Ishikawa (cell line): Measurements from ENCODE around the gene SLX4.

ENCODE experiments used
- CEBPB ChIP-seq: IDR thresholded peaks from 2 replicates; pipeline ENCODE4 v1.6.1; 2012
- CREB1 ChIP-seq: IDR thresholded peaks from 2 replicates; pipeline ENCODE4 v1.6.1; 2012; ENCODE audit warnings: low read depth
- EGR1 ChIP-seq: IDR thresholded peaks from 2 replicates; pipeline ENCODE4 v1.6.1; 2012
- EP300 ChIP-seq: IDR thresholded peaks from 2 replicates; pipeline ENCODE4 v1.6.1; 2012; ENCODE audit warnings: borderline replicate concordance
- FOXM1 ChIP-seq: IDR thresholded peaks from 2 replicates; pipeline ENCODE4 v1.6.1; 2012; ENCODE audit warnings: low read depth, borderline replicate concordance
- NFIC ChIP-seq: IDR thresholded peaks from 2 replicates; pipeline ENCODE4 v1.6.1; 2012
- RAD21 ChIP-seq: IDR thresholded peaks from 2 replicates; pipeline ENCODE4 v1.6.1; 2012; ENCODE audit warnings: low read depth
- REST ChIP-seq: IDR thresholded peaks from 2 replicates; pipeline ENCODE4 v1.6.1; 2012; ENCODE audit warnings: low read depth, mild to moderate bottlenecking
- TAF1 ChIP-seq: IDR thresholded peaks from 2 replicates; pipeline ENCODE4 v1.6.1; 2012; ENCODE audit warnings: low read depth, mild to moderate bottlenecking
- TCF12 ChIP-seq: IDR thresholded peaks from 2 replicates; pipeline ENCODE4 v1.6.1; 2012; ENCODE audit warnings: low read depth
- TEAD4 ChIP-seq: IDR thresholded peaks from 2 replicates; pipeline ENCODE4 v1.6.1; 2012
- USF1 ChIP-seq: IDR thresholded peaks from 2 replicates; pipeline ENCODE4 v1.6.1; 2012
- YY1 ChIP-seq: IDR thresholded peaks from 2 replicates; pipeline ENCODE4 v1.6.1; 2012; ENCODE audit warnings: low read depth
- ZBTB7A ChIP-seq: IDR thresholded peaks from 2 replicates; pipeline ENCODE4 v1.6.1; 2012; ENCODE audit warnings: low read depth
- TF ChIP-seq, protein P1 (sequence below): IDR thresholded peaks from 2 replicates; pipeline ENCODE4 v1.6.1; 2012

The SLX4 gene

GRCh38 chr16:3601614-3602319, 9.6 kb downstream of the SLX4 start:
- TF ChIP-seq, protein P1, sequence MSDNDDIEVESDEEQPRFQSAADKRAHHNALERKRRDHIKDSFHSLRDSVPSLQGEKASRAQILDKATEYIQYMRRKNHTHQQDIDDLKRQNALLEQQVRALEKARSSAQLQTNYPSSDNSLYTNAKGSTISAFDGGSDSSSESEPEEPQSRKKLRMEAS = no peak
- TF ChIP-seq FOXM1 = no peak
- no peak for TF ChIP-seq EGR1
- TF ChIP-seq USF1 = no peak
- TF ChIP-seq TEAD4 = no peak
- no peak for TF ChIP-seq CREB1
- no peak for TF ChIP-seq REST
- TF ChIP-seq CEBPB = no peak
- no peak for TF ChIP-seq RAD21
- TF ChIP-seq TAF1 = no peak

DNA sequence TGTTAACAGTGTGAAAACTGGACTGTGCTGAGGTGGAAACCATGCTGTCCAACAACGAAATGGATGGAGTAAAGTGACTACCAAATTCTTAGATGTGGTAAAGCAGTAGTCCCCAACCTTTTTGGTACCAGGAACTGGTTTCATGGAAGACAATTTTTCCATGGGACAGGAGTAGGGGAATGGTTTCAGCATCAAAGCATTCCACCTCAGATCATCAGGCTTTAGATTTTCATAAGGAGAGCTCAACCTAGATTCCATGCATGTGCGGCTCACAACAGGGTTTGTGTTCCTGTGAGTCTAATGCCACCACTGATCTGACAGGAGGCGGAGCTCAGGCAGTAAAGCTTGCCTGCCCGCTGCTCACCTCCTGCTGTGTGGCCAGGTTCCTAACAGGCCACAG, 11.5 kb downstream of the SLX4 start:
- TF ChIP-seq EGR1 (no peak), TEAD4 (no peak), TCF12 (no peak), USF1 (no peak), NFIC (no peak), REST (no peak), CEBPB (no peak), TAF1 (no peak), CREB1 (no peak), YY1 (no peak), FOXM1 (no peak)

GRCh38 chr16:3599121-3599520, 12.3 kb downstream of the SLX4 start:
- TF ChIP-seq YY1 = no peak
- no peak for TF ChIP-seq EGR1
- TF ChIP-seq TAF1 = no peak
- TF ChIP-seq CREB1 = no peak

- TF ChIP-seq RAD21 = no peak
- TF ChIP-seq EP300 = no peak
- TF ChIP-seq REST = no peak
- no peak for TF ChIP-seq ZBTB7A
- TF ChIP-seq USF1 = no peak
- no peak for TF ChIP-seq CEBPB
- TF ChIP-seq, protein P1 = no peak
- no peak for TF ChIP-seq TAF1
- TF ChIP-seq FOXM1 = no peak
- TF ChIP-seq YY1 = no peak
Measured at GRCh38 chr16:3598236-3598635, 13.2 kb downstream of the SLX4 start.
